HEK293 (cell line): Measurements from ENCODE around the gene ERBIN.

Experiments
- GLI4 ChIP-seq: fragments of 450-650 bp; formaldehyde crosslinking; IDR thresholded peaks from 2 replicates; pipeline ENCODE4 v1.5.1; 2016; ENCODE audit warnings: missing biosample characterization, missing genetic modification characterization
- KLF9 ChIP-seq: fragments of 450-650 bp; formaldehyde crosslinking; IDR thresholded peaks from 2 replicates; pipeline ENCODE4 v1.5.1; 2016; ENCODE audit warnings: missing biosample characterization, missing genetic modification characterization, low read depth
- ZNF214 ChIP-seq: fragments of 450-650 bp; formaldehyde crosslinking; IDR thresholded peaks from 2 replicates; pipeline ENCODE4 v1.5.1; 2017; ENCODE audit warnings: missing biosample characterization, mild to moderate bottlenecking, missing genetic modification characterization, borderline replicate concordance
- ZSCAN30 ChIP-seq: fragments of 450-650 bp; IDR thresholded peaks from 2 replicates; pipeline ENCODE4 v1.5.1; 2018; ENCODE audit warnings: missing biosample characterization, mild to moderate bottlenecking, missing genetic modification characterization, moderate library complexity
- TF ChIP-seq, protein P1 (sequence below): fragments of 450-650 bp; formaldehyde crosslinking; IDR thresholded peaks from 2 replicates; pipeline ENCODE4 v1.5.1; 2016; ENCODE audit warnings: missing biosample characterization, missing genetic modification characterization
- TF ChIP-seq, protein P2 (sequence below): fragments of 450-650 bp; formaldehyde crosslinking; IDR thresholded peaks from 2 replicates; pipeline ENCODE4 v1.5.1; 2016; ENCODE audit warnings: missing biosample characterization, missing genetic modification characterization
- TF ChIP-seq, protein P3 (sequence below): fragments of 450-650 bp; formaldehyde crosslinking; conservative IDR thresholded peaks from 2 replicates; pipeline ENCODE4 v1.5.1; 2016; ENCODE audit warnings: low read depth, missing biosample characterization, missing genetic modification characterization
- TF ChIP-seq, protein P4 (sequence below): fragments of 450-650 bp; formaldehyde crosslinking; IDR thresholded peaks from 2 replicates; pipeline ENCODE4 v1.5.1; 2016; ENCODE audit warnings: missing biosample characterization, missing genetic modification characterization

- TF ChIP-seq, protein P1, sequence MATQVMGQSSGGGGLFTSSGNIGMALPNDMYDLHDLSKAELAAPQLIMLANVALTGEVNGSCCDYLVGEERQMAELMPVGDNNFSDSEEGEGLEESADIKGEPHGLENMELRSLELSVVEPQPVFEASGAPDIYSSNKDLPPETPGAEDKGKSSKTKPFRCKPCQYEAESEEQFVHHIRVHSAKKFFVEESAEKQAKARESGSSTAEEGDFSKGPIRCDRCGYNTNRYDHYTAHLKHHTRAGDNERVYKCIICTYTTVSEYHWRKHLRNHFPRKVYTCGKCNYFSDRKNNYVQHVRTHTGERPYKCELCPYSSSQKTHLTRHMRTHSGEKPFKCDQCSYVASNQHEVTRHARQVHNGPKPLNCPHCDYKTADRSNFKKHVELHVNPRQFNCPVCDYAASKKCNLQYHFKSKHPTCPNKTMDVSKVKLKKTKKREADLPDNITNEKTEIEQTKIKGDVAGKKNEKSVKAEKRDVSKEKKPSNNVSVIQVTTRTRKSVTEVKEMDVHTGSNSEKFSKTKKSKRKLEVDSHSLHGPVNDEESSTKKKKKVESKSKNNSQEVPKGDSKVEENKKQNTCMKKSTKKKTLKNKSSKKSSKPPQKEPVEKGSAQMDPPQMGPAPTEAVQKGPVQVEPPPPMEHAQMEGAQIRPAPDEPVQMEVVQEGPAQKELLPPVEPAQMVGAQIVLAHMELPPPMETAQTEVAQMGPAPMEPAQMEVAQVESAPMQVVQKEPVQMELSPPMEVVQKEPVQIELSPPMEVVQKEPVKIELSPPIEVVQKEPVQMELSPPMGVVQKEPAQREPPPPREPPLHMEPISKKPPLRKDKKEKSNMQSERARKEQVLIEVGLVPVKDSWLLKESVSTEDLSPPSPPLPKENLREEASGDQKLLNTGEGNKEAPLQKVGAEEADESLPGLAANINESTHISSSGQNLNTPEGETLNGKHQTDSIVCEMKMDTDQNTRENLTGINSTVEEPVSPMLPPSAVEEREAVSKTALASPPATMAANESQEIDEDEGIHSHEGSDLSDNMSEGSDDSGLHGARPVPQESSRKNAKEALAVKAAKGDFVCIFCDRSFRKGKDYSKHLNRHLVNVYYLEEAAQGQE (tag by site-specific recombination) = no peak
- TF ChIP-seq, protein P2, sequence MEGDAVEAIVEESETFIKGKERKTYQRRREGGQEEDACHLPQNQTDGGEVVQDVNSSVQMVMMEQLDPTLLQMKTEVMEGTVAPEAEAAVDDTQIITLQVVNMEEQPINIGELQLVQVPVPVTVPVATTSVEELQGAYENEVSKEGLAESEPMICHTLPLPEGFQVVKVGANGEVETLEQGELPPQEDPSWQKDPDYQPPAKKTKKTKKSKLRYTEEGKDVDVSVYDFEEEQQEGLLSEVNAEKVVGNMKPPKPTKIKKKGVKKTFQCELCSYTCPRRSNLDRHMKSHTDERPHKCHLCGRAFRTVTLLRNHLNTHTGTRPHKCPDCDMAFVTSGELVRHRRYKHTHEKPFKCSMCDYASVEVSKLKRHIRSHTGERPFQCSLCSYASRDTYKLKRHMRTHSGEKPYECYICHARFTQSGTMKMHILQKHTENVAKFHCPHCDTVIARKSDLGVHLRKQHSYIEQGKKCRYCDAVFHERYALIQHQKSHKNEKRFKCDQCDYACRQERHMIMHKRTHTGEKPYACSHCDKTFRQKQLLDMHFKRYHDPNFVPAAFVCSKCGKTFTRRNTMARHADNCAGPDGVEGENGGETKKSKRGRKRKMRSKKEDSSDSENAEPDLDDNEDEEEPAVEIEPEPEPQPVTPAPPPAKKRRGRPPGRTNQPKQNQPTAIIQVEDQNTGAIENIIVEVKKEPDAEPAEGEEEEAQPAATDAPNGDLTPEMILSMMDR = no peak
- TF ChIP-seq GLI4 (tag by site-specific recombination) (no peak), KLF9 (tag by site-specific recombination) (no peak), ZNF214 (tag by site-specific recombination) (no peak), ZSCAN30 (tag by site-specific recombination) (no peak)
- TF ChIP-seq, protein P3, sequence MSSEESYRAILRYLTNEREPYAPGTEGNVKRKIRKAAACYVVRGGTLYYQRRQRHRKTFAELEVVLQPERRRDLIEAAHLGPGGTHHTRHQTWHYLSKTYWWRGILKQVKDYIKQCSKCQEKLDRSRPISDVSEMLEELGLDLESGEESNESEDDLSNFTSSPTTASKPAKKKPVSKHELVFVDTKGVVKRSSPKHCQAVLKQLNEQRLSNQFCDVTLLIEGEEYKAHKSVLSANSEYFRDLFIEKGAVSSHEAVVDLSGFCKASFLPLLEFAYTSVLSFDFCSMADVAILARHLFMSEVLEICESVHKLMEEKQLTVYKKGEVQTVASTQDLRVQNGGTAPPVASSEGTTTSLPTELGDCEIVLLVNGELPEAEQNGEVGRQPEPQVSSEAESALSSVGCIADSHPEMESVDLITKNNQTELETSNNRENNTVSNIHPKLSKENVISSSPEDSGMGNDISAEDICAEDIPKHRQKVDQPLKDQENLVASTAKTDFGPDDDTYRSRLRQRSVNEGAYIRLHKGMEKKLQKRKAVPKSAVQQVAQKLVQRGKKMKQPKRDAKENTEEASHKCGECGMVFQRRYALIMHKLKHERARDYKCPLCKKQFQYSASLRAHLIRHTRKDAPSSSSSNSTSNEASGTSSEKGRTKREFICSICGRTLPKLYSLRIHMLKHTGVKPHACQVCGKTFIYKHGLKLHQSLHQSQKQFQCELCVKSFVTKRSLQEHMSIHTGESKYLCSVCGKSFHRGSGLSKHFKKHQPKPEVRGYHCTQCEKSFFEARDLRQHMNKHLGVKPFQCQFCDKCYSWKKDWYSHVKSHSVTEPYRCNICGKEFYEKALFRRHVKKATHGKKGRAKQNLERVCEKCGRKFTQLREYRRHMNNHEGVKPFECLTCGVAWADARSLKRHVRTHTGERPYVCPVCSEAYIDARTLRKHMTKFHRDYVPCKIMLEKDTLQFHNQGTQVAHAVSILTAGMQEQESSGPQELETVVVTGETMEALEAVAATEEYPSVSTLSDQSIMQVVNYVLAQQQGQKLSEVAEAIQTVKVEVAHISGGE (tag by site-specific recombination) = no peak
- TF ChIP-seq, protein P4, sequence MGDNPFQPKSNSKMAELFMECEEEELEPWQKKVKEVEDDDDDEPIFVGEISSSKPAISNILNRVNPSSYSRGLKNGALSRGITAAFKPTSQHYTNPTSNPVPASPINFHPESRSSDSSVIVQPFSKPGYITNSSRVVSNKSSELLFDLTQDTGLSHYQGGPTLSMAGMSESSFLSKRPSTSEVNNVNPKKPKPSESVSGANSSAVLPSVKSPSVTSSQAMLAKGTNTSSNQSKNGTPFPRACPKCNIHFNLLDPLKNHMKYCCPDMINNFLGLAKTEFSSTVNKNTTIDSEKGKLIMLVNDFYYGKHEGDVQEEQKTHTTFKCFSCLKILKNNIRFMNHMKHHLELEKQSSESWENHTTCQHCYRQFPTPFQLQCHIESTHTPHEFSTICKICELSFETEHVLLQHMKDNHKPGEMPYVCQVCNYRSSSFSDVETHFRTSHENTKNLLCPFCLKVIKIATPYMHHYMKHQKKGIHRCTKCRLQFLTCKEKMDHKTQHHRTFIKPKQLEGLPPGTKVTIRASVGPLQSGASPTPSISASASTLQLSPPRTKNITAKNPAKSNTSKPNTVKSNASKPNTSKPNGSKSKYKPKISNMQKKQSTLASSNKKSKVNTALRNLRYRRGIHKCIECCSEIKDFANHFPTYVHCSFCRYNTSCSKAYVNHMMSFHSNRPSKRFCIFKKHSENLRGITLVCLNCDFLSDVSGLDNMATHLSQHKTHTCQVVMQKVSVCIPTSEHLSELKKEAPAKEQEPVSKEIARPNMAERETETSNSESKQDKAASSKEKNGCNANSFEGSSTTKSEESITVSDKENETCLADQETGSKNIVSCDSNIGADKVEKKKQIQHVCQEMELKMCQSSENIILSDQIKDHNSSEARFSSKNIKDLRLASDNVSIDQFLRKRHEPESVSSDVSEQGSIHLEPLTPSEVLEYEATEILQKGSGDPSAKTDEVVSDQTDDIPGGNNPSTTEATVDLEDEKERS (tag by site-specific recombination) = no peak
Observed at GRCh38 chr5:66002415-66002814, 76.0 kb downstream of the ERBIN start.
